ENCODE data around the gene EPB41L5.
"Not testable (repeated sequence)": the region's sequence is repeated elsewhere in the genome, so short reads cannot be mapped to it uniquely, and the experiment has no call there.

Gene EPB41L5

DNA sequence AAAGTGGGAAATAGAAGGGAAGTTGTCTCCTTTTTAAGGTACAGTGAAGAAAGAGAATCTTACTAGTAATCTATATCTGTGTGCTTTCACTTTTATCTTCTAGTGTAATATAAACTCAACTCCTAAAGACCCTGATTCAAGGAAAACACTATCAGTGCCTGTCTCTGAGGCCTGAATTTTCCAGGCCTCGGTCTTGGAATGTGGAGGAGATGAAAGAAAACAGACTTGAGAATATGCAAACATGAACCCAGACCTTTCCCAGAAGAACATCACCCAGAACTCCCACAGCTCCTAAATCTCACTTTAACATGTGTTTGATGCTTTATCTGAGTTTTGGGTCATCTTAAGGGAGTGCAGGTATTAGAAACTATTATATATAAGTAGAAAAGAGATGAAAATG lies 51.8 kb downstream of the EPB41L5 start:
- peaks cover 0 to 3% of the 10 kb centered on the region in 2 donors for H3K4me1 ChIP-seq (ENCODE audit: control insufficient read depth in 1 of 2, insufficient read depth in 2 of 2, low read length in 2 of 2)
- H3K27me3 ChIP-seq (ENCODE audit: low read depth, low read length), result no peaks in the 10 kb centered on the region
- no peak overlapping the region for H3K27ac ChIP-seq (ENCODE audit: low read length)
- H3K4me3 ChIP-seq (ENCODE audit: low read depth in 1 of 2, low read length in 2 of 2), result no peak overlapping the region
- H3K36me3 ChIP-seq (ENCODE audit: control insufficient read depth in 1 of 2, insufficient read depth in 2 of 2, low read length in 2 of 2), result no peaks in the 10 kb centered on the region
- H3K9me3 ChIP-seq (ENCODE audit: control insufficient read depth in 1 of 2, low read length in 2 of 2), result no peaks in the 10 kb centered on the region

GRCh38 chr2:120066800-120067547 lies 54.1 kb downstream of the EPB41L5 start:
- Histone ChIP-seq H3K36me3 (ENCODE audit: control insufficient read depth in 1 of 2, insufficient read depth in 2 of 2, low read length in 2 of 2) (no peaks in the 10 kb centered on the region), H3K9me3 (ENCODE audit: control insufficient read depth in 1 of 2, low read length in 2 of 2) (no peaks in the 10 kb centered on the region), H3K27me3 (ENCODE audit: low read depth, low read length) (no peaks in the 10 kb centered on the region), H3K4me3 (ENCODE audit: low read depth in 1 of 2, low read length in 2 of 2) (peak overlapping the region in 1 of 2 donors; percentile 7), H3K27ac (ENCODE audit: low read length) (no peak overlapping the region), H3K4me1 (ENCODE audit: control insufficient read depth in 1 of 2, insufficient read depth in 2 of 2, low read length in 2 of 2) (peaks cover 0 to 3% of the 10 kb centered on the region in 2 donors)

DNA sequence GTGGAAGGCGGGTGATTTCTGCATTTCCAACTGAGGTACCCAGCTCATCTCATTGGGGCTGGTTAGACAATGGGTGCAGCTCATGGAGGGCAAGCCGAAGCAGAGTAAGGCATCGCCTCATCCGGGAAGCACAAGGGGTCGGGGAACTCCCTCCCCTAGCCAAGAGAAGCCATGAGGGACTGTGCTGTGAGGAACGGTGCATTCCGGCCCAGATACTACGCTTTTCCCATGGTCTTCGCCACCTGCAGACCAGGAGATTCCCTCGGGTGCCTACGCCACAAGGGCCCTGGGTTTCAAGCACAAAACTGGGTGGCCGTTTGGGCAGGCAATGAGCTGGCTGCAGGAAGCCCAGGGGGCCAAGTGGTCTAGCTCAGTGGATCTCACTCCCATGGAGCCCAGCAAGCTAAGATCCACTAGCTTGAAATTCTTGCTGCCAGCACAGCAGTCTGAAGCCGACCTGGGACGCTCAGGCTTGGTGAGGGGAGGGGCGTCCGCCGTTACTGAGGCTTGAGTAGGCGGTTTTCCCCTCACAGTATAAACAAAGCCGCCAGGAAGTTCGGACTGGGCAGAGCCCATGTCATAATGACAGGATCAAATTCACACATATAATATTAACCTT lies 55.3 kb downstream of the EPB41L5 start:
- H3K36me3 ChIP-seq (ENCODE audit: control insufficient read depth in 1 of 2, insufficient read depth in 2 of 2, low read length in 2 of 2); H3K4me3 ChIP-seq (ENCODE audit: low read depth in 1 of 2, low read length in 2 of 2): not testable (repeated sequence)

DNA sequence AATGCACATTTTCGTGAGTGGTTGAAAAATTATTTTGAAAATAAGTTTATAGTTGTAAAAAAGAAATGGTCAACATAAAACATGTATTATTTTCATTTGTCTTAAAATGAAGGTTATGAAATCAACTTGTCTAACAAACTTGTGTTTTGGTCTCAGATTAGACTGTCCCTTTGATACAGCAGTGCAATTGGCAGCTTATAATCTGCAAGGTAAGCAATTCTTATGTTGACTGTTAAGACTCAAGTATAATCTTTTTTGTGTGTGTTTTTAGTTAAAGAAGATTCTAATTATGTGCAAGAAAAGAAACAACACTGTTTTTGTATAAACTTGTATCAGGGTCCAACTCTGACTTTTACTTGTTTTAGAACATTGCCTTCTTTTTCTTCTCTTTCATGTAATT lies 62.7 kb downstream of the EPB41L5 start:
- Histone ChIP-seq H3K4me3 (ENCODE audit: low read depth in 1 of 2, low read length in 2 of 2) (no peak overlapping the region), H3K36me3 (ENCODE audit: control insufficient read depth in 1 of 2, insufficient read depth in 2 of 2, low read length in 2 of 2) (peaks cover 0 to 5% of the 10 kb centered on the region in 2 donors), H3K4me1 (ENCODE audit: control insufficient read depth in 1 of 2, insufficient read depth in 2 of 2, low read length in 2 of 2) (no peaks in the 10 kb centered on the region), H3K9me3 (ENCODE audit: control insufficient read depth in 1 of 2, low read length in 2 of 2) (no peaks in the 10 kb centered on the region), H3K27me3 (ENCODE audit: low read depth, low read length) (no peaks in the 10 kb centered on the region), H3K27ac (ENCODE audit: low read length) (no peak overlapping the region)

More for the DNA sequence above, 55.3 kb downstream of the EPB41L5 start:
- not testable (repeated sequence) for H3K9me3 ChIP-seq (ENCODE audit: control insufficient read depth in 1 of 2, low read length in 2 of 2); H3K27ac ChIP-seq (ENCODE audit: low read length); H3K4me1 ChIP-seq (ENCODE audit: control insufficient read depth in 1 of 2, insufficient read depth in 2 of 2, low read length in 2 of 2); H3K27me3 ChIP-seq (ENCODE audit: low read depth, low read length)

GRCh38 chr2:120077896-120078295 lies 65.0 kb downstream of the EPB41L5 start:
- Histone ChIP-seq H3K4me3 (ENCODE audit: low read depth in 1 of 2, low read length in 2 of 2) (no peak overlapping the region), H3K27me3 (ENCODE audit: low read depth, low read length) (no peaks in the 10 kb centered on the region), H3K27ac (ENCODE audit: low read length) (no peak overlapping the region), H3K9me3 (ENCODE audit: control insufficient read depth in 1 of 2, low read length in 2 of 2) (no peaks in the 10 kb centered on the region), H3K36me3 (ENCODE audit: control insufficient read depth in 1 of 2, insufficient read depth in 2 of 2, low read length in 2 of 2) (peaks cover 0 to 5% of the 10 kb centered on the region in 2 donors), H3K4me1 (ENCODE audit: control insufficient read depth in 1 of 2, insufficient read depth in 2 of 2, low read length in 2 of 2) (no peaks in the 10 kb centered on the region)

- no peak overlapping the region for H3K4me3 ChIP-seq (ENCODE audit: low read depth in 1 of 2, low read length in 2 of 2)
- H3K27me3 ChIP-seq (ENCODE audit: low read depth, low read length), result no peaks in the 10 kb centered on the region
- no peaks in the 10 kb centered on the region for H3K9me3 ChIP-seq (ENCODE audit: control insufficient read depth in 1 of 2, low read length in 2 of 2)
- no peak overlapping the region for H3K27ac ChIP-seq (ENCODE audit: low read length)
- H3K4me1 ChIP-seq (ENCODE audit: control insufficient read depth in 1 of 2, insufficient read depth in 2 of 2, low read length in 2 of 2), result no peaks in the 10 kb centered on the region
- peaks cover 0 to 5% of the 10 kb centered on the region in 2 donors for H3K36me3 ChIP-seq (ENCODE audit: control insufficient read depth in 1 of 2, insufficient read depth in 2 of 2, low read length in 2 of 2)
These were observed 66.8 kb downstream of the EPB41L5 start for GRCh38 chr2:120079647-120080046.

- Histone ChIP-seq H3K27ac (ENCODE audit: low read length) (no peak overlapping the region), H3K4me3 (ENCODE audit: low read depth in 1 of 2, low read length in 2 of 2) (no peak overlapping the region), H3K4me1 (ENCODE audit: control insufficient read depth in 1 of 2, insufficient read depth in 2 of 2, low read length in 2 of 2) (no peaks in the 10 kb centered on the region), H3K9me3 (ENCODE audit: control insufficient read depth in 1 of 2, low read length in 2 of 2) (no peaks in the 10 kb centered on the region), H3K27me3 (ENCODE audit: low read depth, low read length) (no peaks in the 10 kb centered on the region), H3K36me3 (ENCODE audit: control insufficient read depth in 1 of 2, insufficient read depth in 2 of 2, low read length in 2 of 2) (peaks cover 6 to 21% of the 10 kb centered on the region in 2 donors)
These were observed 78.6 kb downstream of the EPB41L5 start for GRCh38 chr2:120091436-120091835.

GRCh38 chr2:120094795-120095194 lies 81.9 kb downstream of the EPB41L5 start:
- peaks cover 9 to 19% of the 10 kb centered on the region in 2 donors for H3K36me3 ChIP-seq (ENCODE audit: control insufficient read depth in 1 of 2, insufficient read depth in 2 of 2, low read length in 2 of 2)

DNA sequence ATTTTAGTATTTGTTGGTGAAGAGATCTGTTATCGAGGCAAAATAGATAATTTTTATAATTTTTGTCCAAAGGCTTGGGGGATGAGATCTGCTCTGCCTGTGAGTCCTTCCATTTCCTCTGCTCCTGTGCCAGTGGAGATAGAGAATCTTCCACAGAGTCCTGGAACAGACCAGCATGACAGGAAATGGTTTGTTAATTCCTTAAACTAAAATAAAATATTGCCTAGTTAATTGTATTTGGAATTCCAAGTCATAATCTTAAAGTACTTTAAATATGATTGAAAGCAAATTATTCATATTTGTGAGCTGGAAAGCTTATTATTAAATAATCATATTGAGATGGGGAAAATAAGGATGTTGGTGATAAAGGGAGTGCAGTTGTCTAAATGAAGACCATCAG lies 87.8 kb downstream of the EPB41L5 start:
- no peak overlapping the region for H3K4me3 ChIP-seq (ENCODE audit: low read depth in 1 of 2, low read length in 2 of 2)
- H3K27me3 ChIP-seq (ENCODE audit: low read depth, low read length), result no peaks in the 10 kb centered on the region
- H3K27ac ChIP-seq (ENCODE audit: low read length), result no peak overlapping the region
- no peaks in the 10 kb centered on the region for H3K4me1 ChIP-seq (ENCODE audit: control insufficient read depth in 1 of 2, insufficient read depth in 2 of 2, low read length in 2 of 2)
- peaks cover 16 to 19% of the 10 kb centered on the region in 2 donors for H3K36me3 ChIP-seq (ENCODE audit: control insufficient read depth in 1 of 2, insufficient read depth in 2 of 2, low read length in 2 of 2)
- H3K9me3 ChIP-seq (ENCODE audit: control insufficient read depth in 1 of 2, low read length in 2 of 2), result no peaks in the 10 kb centered on the region

More at GRCh38 chr2:120094795-120095194, 81.9 kb downstream of the EPB41L5 start:
- H3K4me3 ChIP-seq (ENCODE audit: low read depth in 1 of 2, low read length in 2 of 2), result no peak overlapping the region
- H3K27ac ChIP-seq (ENCODE audit: low read length), result no peak overlapping the region
- H3K9me3 ChIP-seq (ENCODE audit: control insufficient read depth in 1 of 2, low read length in 2 of 2), result no peaks in the 10 kb centered on the region
- no peaks in the 10 kb centered on the region for H3K4me1 ChIP-seq (ENCODE audit: control insufficient read depth in 1 of 2, insufficient read depth in 2 of 2, low read length in 2 of 2)
- H3K27me3 ChIP-seq (ENCODE audit: low read depth, low read length), result no peaks in the 10 kb centered on the region

GRCh38 chr2:120103723-120104467 lies 91.0 kb downstream of the EPB41L5 start:
- Histone ChIP-seq H3K27me3 (ENCODE audit: low read depth, low read length) (no peaks in the 10 kb centered on the region), H3K4me3 (ENCODE audit: low read depth in 1 of 2, low read length in 2 of 2) (no peak overlapping the region), H3K27ac (ENCODE audit: low read length) (no peak overlapping the region), H3K4me1 (ENCODE audit: control insufficient read depth in 1 of 2, insufficient read depth in 2 of 2, low read length in 2 of 2) (peaks cover 0 to 11% of the 10 kb centered on the region in 2 donors), H3K36me3 (ENCODE audit: control insufficient read depth in 1 of 2, insufficient read depth in 2 of 2, low read length in 2 of 2) (peaks cover 12 to 16% of the 10 kb centered on the region in 2 donors), H3K9me3 (ENCODE audit: control insufficient read depth in 1 of 2, low read length in 2 of 2) (no peaks in the 10 kb centered on the region)

- no peak overlapping the region for H3K4me3 ChIP-seq (ENCODE audit: low read depth in 1 of 2, low read length in 2 of 2)
- H3K9me3 ChIP-seq (ENCODE audit: control insufficient read depth in 1 of 2, low read length in 2 of 2), result no peaks in the 10 kb centered on the region
- H3K27me3 ChIP-seq (ENCODE audit: low read depth, low read length), result no peaks in the 10 kb centered on the region
- H3K36me3 ChIP-seq (ENCODE audit: control insufficient read depth in 1 of 2, insufficient read depth in 2 of 2, low read length in 2 of 2), result peaks cover 12 to 16% of the 10 kb centered on the region in 2 donors
- H3K27ac ChIP-seq (ENCODE audit: low read length), result no peak overlapping the region
- H3K4me1 ChIP-seq (ENCODE audit: control insufficient read depth in 1 of 2, insufficient read depth in 2 of 2, low read length in 2 of 2), result peaks cover 0 to 11% of the 10 kb centered on the region in 2 donors
These were observed 91.9 kb downstream of the EPB41L5 start for GRCh38 chr2:120104772-120105171.

Measured in muscle layer of duodenum (tissue), 2 donors.